Keratinocyte (primary cell): Measurements from ENCODE around the gene NPR1. TPM values are rescaled to one million over a fixed set of nuclear protein-coding genes. Genes with fewer than 3 reads are reported as not detected.

ENCODE experiments used
- DNase-seq: peaks from one replicate; pipeline ENCODE4 v3.0.0-alpha.2; 2011; ENCODE audit warnings: low read depth, missing footprints, low spot score
- FAIRE-seq: peaks from 2 replicates; lab custom pipeline; 2011; peaks lifted over from hg19 to GRCh38; lab: Jason Lieb, UNC
- H2AFZ ChIP-seq: 2 replicates; pipeline ENCODE4 v1.6.0; 2012; ENCODE audit warnings: low read length, control low read depth, inconsistent platforms; ENCODE audit not compliant: control insufficient read depth
- H3K27ac ChIP-seq: 2 replicates; pipeline ENCODE4 v1.5.1; 2011; ENCODE audit warnings: low read length; ENCODE audit not compliant: control insufficient read depth, insufficient read depth
- H3K27me3 ChIP-seq: 3 replicates; pipeline ENCODE4 v1.6.0; 2011; ENCODE audit warnings: low read length; ENCODE audit not compliant: control insufficient read depth, insufficient read depth; ENCODE audit errors: extremely low read depth
- H3K36me3 ChIP-seq, 2 experiments: 2 replicates in 1 of 2; 3 replicates in 1 of 2; pipeline ENCODE4 v1.5.1; 2011; ENCODE audit warnings: low read length in 2 of 2, mild to moderate bottlenecking in 1 of 2; ENCODE audit not compliant: control insufficient read depth in 2 of 2, insufficient read depth in 2 of 2; ENCODE audit errors: extremely low read depth in 1 of 2
- H3K4me1 ChIP-seq: 3 replicates; pipeline ENCODE4 v1.5.1; 2011; ENCODE audit warnings: low read length; ENCODE audit not compliant: control insufficient read depth, insufficient read depth; ENCODE audit errors: extremely low read depth
- H3K4me2 ChIP-seq: 3 replicates; pipeline ENCODE4 v1.6.0; 2011; ENCODE audit warnings: low read depth, low read length; ENCODE audit not compliant: control insufficient read depth, insufficient read depth; ENCODE audit errors: extremely low read depth
- H3K4me3 ChIP-seq, 3 experiments: fragments of 200-600 bp in 1 of 3; sonication (generic) in 1 of 3; 2 replicates in 2 of 3; 3 replicates in 1 of 3; pipeline ENCODE4 v1.5.1; 2011 to 2016; ENCODE audit warnings: low read length in 3 of 3, mild to moderate bottlenecking in 3 of 3, control low read depth in 2 of 3, inconsistent platforms in 1 of 3, low read depth in 1 of 3, mixed read lengths in 1 of 3, mixed run types in 1 of 3, moderate library complexity in 1 of 3; ENCODE audit not compliant: control insufficient read depth in 2 of 3, insufficient read depth in 2 of 3; ENCODE audit errors: extremely low read depth in 1 of 3
- H3K79me2 ChIP-seq: 2 replicates; pipeline ENCODE4 v1.6.0; 2012; ENCODE audit warnings: low read length; ENCODE audit not compliant: control insufficient read depth, insufficient read depth
- H3K9ac ChIP-seq: 3 replicates; pipeline ENCODE4 v1.6.0; 2011; ENCODE audit warnings: low read length; ENCODE audit not compliant: control insufficient read depth, insufficient read depth; ENCODE audit errors: extremely low read depth
- H3K9me1 ChIP-seq: 3 replicates; pipeline ENCODE4 v1.6.0; 2011; ENCODE audit warnings: low read length; ENCODE audit not compliant: control insufficient read depth, insufficient read depth; ENCODE audit errors: extremely low read depth
- H3K9me3 ChIP-seq: 2 replicates; pipeline ENCODE4 v1.5.1; 2012; ENCODE audit warnings: low read depth, low read length; ENCODE audit not compliant: control insufficient read depth
- H4K20me1 ChIP-seq: 3 replicates; pipeline ENCODE4 v1.6.0; 2011; ENCODE audit warnings: low read length; ENCODE audit not compliant: control insufficient read depth, insufficient read depth; ENCODE audit errors: extremely low read depth
- EZH2 ChIP-seq: IDR thresholded peaks from one replicate; pipeline ENCODE4 v1.6.1; 2012; ENCODE audit warnings: inconsistent platforms, mild to moderate bottlenecking, low read length, moderate library complexity
- dilution Hi-C: fragments of 300-500 bp; cut with MboI; formaldehyde crosslinking; loops from one replicate; pipeline ENCODE4 v1.7.0; 2020; ENCODE audit warnings: low sequenced_read_pairs; ENCODE audit not compliant: extremely low pct_ligation_motif_present
- polyA plus RNA-seq, 5 experiments: library from polyadenylated mRNA; depleted of rRNA in 3 of 5; stranded (reverse) in 3 of 5; stranded (forward) in 1 of 5; unstranded in 1 of 5; fragments of >200 nt; gene quantifications; 1 replicate in 1 of 5; 2 replicates in 3 of 5; 3 replicates in 1 of 5; pipeline versions ENCODE4 v1.2.1 to v1.2.3, GENCODE V29; 2011 to 2012; ENCODE audit warnings: missing spikeins in 2 of 5, low read depth in 1 of 5, low replicate concordance in 1 of 5
- small RNA-seq, 3 experiments: library from RNA; depleted of rRNA; stranded (forward); fragments of <200 nt; gene quantifications; one replicate each; pipeline ENCODE3, GENCODE V24; 2012; ENCODE audit warnings: low read depth in 3 of 3, low replicate concordance in 1 of 3; ENCODE audit not compliant: insufficient read length in 3 of 3
- TF ChIP-seq, protein P1 (sequence below), 3 experiments: IDR thresholded peaks in 1 of 3; conservative IDR thresholded peaks in 1 of 3; optimal IDR thresholded peaks in 1 of 3; 2 replicates in 2 of 3; 3 replicates in 1 of 3; pipeline versions ENCODE3 to v1.5.1; 2011; ENCODE audit warnings: low read length in 3 of 3, mild to moderate bottlenecking in 3 of 3, moderate library complexity in 2 of 3, control low read depth in 1 of 3, inconsistent platforms in 1 of 3; ENCODE audit not compliant: insufficient read depth in 2 of 3; ENCODE audit errors: extremely low read depth in 1 of 3

NPR1 gene
- polyA plus RNA-seq, 1 donor (not counting 4 experiments of a cell fraction or from before 2014, with no cell fraction given) = not detected

DNA sequence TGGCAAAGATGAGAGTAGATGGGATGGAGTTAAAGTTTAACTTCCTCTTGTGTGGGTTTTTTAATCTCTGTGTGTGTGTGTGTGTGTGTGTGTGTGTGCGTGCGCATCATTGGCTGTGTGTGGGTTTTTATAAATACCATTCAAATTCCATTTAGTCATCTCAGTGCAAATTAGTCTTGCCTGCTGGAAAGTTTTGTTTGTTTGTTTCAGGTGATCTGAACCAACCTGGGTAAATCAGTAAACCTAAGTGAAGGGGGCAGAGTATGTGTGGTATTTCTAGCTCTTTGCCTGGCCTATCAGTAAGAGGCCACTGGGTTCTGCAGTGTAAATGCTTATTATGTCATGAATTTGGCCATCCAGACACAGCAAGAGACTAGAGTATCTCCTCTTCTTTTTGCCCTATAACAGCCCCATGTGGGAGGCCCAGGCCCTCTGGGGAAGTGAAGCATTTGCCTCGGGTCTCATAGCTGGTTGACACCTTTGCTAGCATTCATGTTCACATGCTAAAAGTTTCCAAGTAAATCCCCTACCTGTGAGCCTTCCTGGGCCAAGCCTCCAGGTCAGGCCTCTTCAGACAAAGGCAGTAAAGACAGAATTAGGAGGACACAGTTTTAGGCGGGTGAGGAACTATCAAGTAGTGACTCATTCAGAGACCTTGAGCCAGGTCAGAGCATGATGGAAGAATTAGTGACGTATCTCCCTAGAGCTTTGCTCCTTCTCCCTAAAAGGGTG lies 64.1 kb downstream of the NPR1 start:
- no peaks in the 10 kb centered on the region for H3K9me1 ChIP-seq
- H3K4me3 ChIP-seq = no peak overlapping the region
- TF ChIP-seq, protein P1, sequence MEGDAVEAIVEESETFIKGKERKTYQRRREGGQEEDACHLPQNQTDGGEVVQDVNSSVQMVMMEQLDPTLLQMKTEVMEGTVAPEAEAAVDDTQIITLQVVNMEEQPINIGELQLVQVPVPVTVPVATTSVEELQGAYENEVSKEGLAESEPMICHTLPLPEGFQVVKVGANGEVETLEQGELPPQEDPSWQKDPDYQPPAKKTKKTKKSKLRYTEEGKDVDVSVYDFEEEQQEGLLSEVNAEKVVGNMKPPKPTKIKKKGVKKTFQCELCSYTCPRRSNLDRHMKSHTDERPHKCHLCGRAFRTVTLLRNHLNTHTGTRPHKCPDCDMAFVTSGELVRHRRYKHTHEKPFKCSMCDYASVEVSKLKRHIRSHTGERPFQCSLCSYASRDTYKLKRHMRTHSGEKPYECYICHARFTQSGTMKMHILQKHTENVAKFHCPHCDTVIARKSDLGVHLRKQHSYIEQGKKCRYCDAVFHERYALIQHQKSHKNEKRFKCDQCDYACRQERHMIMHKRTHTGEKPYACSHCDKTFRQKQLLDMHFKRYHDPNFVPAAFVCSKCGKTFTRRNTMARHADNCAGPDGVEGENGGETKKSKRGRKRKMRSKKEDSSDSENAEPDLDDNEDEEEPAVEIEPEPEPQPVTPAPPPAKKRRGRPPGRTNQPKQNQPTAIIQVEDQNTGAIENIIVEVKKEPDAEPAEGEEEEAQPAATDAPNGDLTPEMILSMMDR (optimal IDR thresholded peaks at IDR 0.05 in 1 of 3, IDR thresholded peaks at IDR 0.05 in 1 of 3, conservative IDR thresholded peaks at IDR 0.05 in 1 of 3; ENCODE audit: extremely low read depth in 1 of 3, insufficient read depth in 2 of 3, low read length in 3 of 3) = no peak
- TF ChIP-seq EZH2 = no peak
- H3K79me2 ChIP-seq = no peaks in the 10 kb centered on the region
- no peaks in the 10 kb centered on the region for H3K9me3 ChIP-seq
- dilution Hi-C loops = loop anchor here (10.0 kb wide), 1 partner anchor 58 kb away; no protein-coding TSS in a partner anchor
- DNase-seq (no peak), FAIRE-seq (no peak)
- H3K36me3 ChIP-seq = peaks cover 26 to 34% of the 10 kb centered on the region in 2 experiments
- no peak overlapping the region for H3K4me2 ChIP-seq
- H3K27ac ChIP-seq = no peak overlapping the region
- no peak overlapping the region for H2AFZ ChIP-seq
- H3K27me3 ChIP-seq = no peaks in the 10 kb centered on the region
- no peaks in the 10 kb centered on the region for H4K20me1 ChIP-seq
- H3K9ac ChIP-seq = no peak overlapping the region
- peaks cover 3% of the 10 kb centered on the region for H3K4me1 ChIP-seq

Small RNA genes lying within 50 kb of the gene (small RNA-seq; reads per million reads assigned to genes)
- gene MIR8083 (0 reads per million in 3 experiments), gene RF00019 (0 reads per million in 3 experiments), gene RN7SL372P (0 reads per million in 3 experiments)

Other genes starting within 250 kb of the NPR1 start
- gene S100A7, start 218.0 kb upstream of the NPR1 start, polyA plus RNA-seq = 13.1 to 31.2 TPM (median 16.0 TPM) in 3 replicates
- 1,608 to 5,801 TPM (median 2,598 TPM) in 3 replicates for gene S100A6, start 142.7 kb upstream of the NPR1 start, polyA plus RNA-seq
- gene S100A5, start 137.8 kb upstream of the NPR1 start, polyA plus RNA-seq = 0.20 to 0.76 TPM (median 0.24 TPM) in 3 replicates
- 21.4 to 40.2 TPM (median 26.7 TPM) in 3 replicates for gene S100A4, start 132.9 kb upstream of the NPR1 start, polyA plus RNA-seq
- 12.6 to 24.0 TPM (median 15.1 TPM) in 3 replicates for gene S100A3, start 129.4 kb upstream of the NPR1 start, polyA plus RNA-seq
- gene S100A2, start 112.8 kb upstream of the NPR1 start, polyA plus RNA-seq = 10,013 to 12,757 TPM (median 12,412 TPM) in 3 replicates
- gene S100A16, start 65.6 kb upstream of the NPR1 start, polyA plus RNA-seq = 1,620 to 2,357 TPM (median 2,299 TPM) in 3 replicates
- gene S100A14, start 62.4 kb upstream of the NPR1 start, polyA plus RNA-seq = 1,249 to 1,646 TPM (median 1,394 TPM) in 3 replicates
- 215 to 276 TPM (median 228 TPM) in 3 replicates for gene S100A13, start 51.2 kb upstream of the NPR1 start, polyA plus RNA-seq
- gene S100A1, start 50.3 kb upstream of the NPR1 start, polyA plus RNA-seq = 0.12 to 0.15 TPM in 2 of 3 replicates, not detected in the other
- gene CHTOP, start 44.6 kb upstream of the NPR1 start, polyA plus RNA-seq = 46.7 to 68.6 TPM (median 56.0 TPM) in 3 replicates
- 48.6 to 52.1 TPM (median 49.4 TPM) in 3 replicates for gene SNAPIN, start 20.0 kb upstream of the NPR1 start, polyA plus RNA-seq
- 185 to 256 TPM (median 232 TPM) in 3 replicates for gene ILF2, start 7.7 kb upstream of the NPR1 start, polyA plus RNA-seq
- 24.6 to 34.5 TPM (median 26.0 TPM) in 3 replicates for gene INTS3, start 49.4 kb downstream of the NPR1 start, polyA plus RNA-seq
- gene SLC27A3, start 96.7 kb downstream of the NPR1 start, polyA plus RNA-seq = 7.4 to 9.6 TPM (median 8.2 TPM) in 3 replicates
- gene GATAD2B, start 244.3 kb downstream of the NPR1 start, polyA plus RNA-seq = 4.1 to 7.6 TPM (median 6.1 TPM) in 3 replicates